Measurements from ENCODE around the gene KSR1.

The KSR1 gene

GRCh38 chr17:27559506-27560481 lies 103.5 kb downstream of the KSR1 start:
- peaks cover 21% of the 10 kb centered on the region for H3K4me1 ChIP-seq (ENCODE audit: low read length)
- H2AFZ ChIP-seq (ENCODE audit: low read depth, low read length) = no peak overlapping the region
- H3K79me2 ChIP-seq (ENCODE audit: low read length) = no peaks in the 10 kb centered on the region
- TF ChIP-seq EZH2phosphoT487 (IDR thresholded peaks at IDR 0.05; ENCODE audit: low read depth) (no peak), CTCF (IDR thresholded peaks at IDR 0.05; ENCODE audit: low read depth, low read length) (no peak)
- H3K27ac ChIP-seq (ENCODE audit: low read length) = no peak overlapping the region
- H3K9me3 ChIP-seq (ENCODE audit: insufficient read depth, low read length) = no peaks in the 10 kb centered on the region
- H4K20me1 ChIP-seq (ENCODE audit: insufficient read depth, low read length) = 0 out of 2 replicates have a peak, but pooled peaks cover 10% of the 10 kb centered on the region
- peak overlapping the region; percentile 85 for H3K4me2 ChIP-seq (ENCODE audit: low read length)
- H3K4me3 ChIP-seq (ENCODE audit: low read length) = peak overlapping the region; percentile 62
- no peaks in the 10 kb centered on the region for H3K36me3 ChIP-seq (replicated peaks; ENCODE audit: low read depth, low read length)
- no peak overlapping the region for H3K9ac ChIP-seq (ENCODE audit: low read length)
- peaks cover 84% of the 10 kb centered on the region for H3K27me3 ChIP-seq (ENCODE audit: low read depth, low read length)

GRCh38 chr17:27560668-27561067 lies 104.4 kb downstream of the KSR1 start:
- no peak overlapping the region for H2AFZ ChIP-seq (ENCODE audit: low read depth, low read length)
- H3K4me2 ChIP-seq (ENCODE audit: low read length) = no peak overlapping the region
- H3K4me1 ChIP-seq (ENCODE audit: low read length) = peaks cover 21% of the 10 kb centered on the region
- 0 out of 2 replicates have a peak, but pooled peaks cover 7% of the 10 kb centered on the region for H4K20me1 ChIP-seq (ENCODE audit: insufficient read depth, low read length)
- H3K79me2 ChIP-seq (ENCODE audit: low read length) = no peaks in the 10 kb centered on the region
- H3K36me3 ChIP-seq (replicated peaks; ENCODE audit: low read depth, low read length) = no peaks in the 10 kb centered on the region
- no peaks in the 10 kb centered on the region for H3K9me3 ChIP-seq (ENCODE audit: insufficient read depth, low read length)
- H3K27me3 ChIP-seq (ENCODE audit: low read depth, low read length) = peaks cover 82% of the 10 kb centered on the region
- H3K4me3 ChIP-seq (ENCODE audit: low read length) = no peak overlapping the region
- H3K9ac ChIP-seq (ENCODE audit: low read length) = no peak overlapping the region
- no peak overlapping the region for H3K27ac ChIP-seq (ENCODE audit: low read length)
- TF ChIP-seq EZH2phosphoT487 (IDR thresholded peaks at IDR 0.05; ENCODE audit: low read depth) (no peak), CTCF (IDR thresholded peaks at IDR 0.05; ENCODE audit: low read depth, low read length) (no peak)

- Histone ChIP-seq H3K4me2 (ENCODE audit: low read length) (no peak overlapping the region), H3K27me3 (ENCODE audit: low read depth, low read length) (peaks cover 61% of the 10 kb centered on the region), H4K20me1 (ENCODE audit: insufficient read depth, low read length) (no peaks in the 10 kb centered on the region), H3K4me1 (ENCODE audit: low read length) (peaks cover 21% of the 10 kb centered on the region), H3K36me3 (replicated peaks; ENCODE audit: low read depth, low read length) (no peaks in the 10 kb centered on the region), H2AFZ (ENCODE audit: low read depth, low read length) (no peak overlapping the region), H3K79me2 (ENCODE audit: low read length) (no peaks in the 10 kb centered on the region), H3K9me3 (ENCODE audit: insufficient read depth, low read length) (no peaks in the 10 kb centered on the region), H3K9ac (ENCODE audit: low read length) (no peak overlapping the region), H3K4me3 (ENCODE audit: low read length) (no peak overlapping the region), H3K27ac (ENCODE audit: low read length) (no peak overlapping the region)
- TF ChIP-seq EZH2phosphoT487 (IDR thresholded peaks at IDR 0.05; ENCODE audit: low read depth) (no peak), CTCF (IDR thresholded peaks at IDR 0.05; ENCODE audit: low read depth, low read length) (no peak)
These were observed 106.7 kb downstream of the KSR1 start for GRCh38 chr17:27562777-27563455.

- no peaks in the 10 kb centered on the region for H3K36me3 ChIP-seq (replicated peaks; ENCODE audit: low read depth, low read length)
- H3K27ac ChIP-seq (ENCODE audit: low read length) = no peak overlapping the region
- H2AFZ ChIP-seq (ENCODE audit: low read depth, low read length) = no peak overlapping the region
- H3K4me2 ChIP-seq (ENCODE audit: low read length) = no peak overlapping the region
- no peaks in the 10 kb centered on the region for H3K79me2 ChIP-seq (ENCODE audit: low read length)
- peaks cover 55% of the 10 kb centered on the region for H3K27me3 ChIP-seq (ENCODE audit: low read depth, low read length)
- H3K9me3 ChIP-seq (ENCODE audit: insufficient read depth, low read length) = no peaks in the 10 kb centered on the region
- no peak overlapping the region for H3K9ac ChIP-seq (ENCODE audit: low read length)
- no peak overlapping the region for H3K4me3 ChIP-seq (ENCODE audit: low read length)
- H3K4me1 ChIP-seq (ENCODE audit: low read length) = peaks cover 18% of the 10 kb centered on the region
- H4K20me1 ChIP-seq (ENCODE audit: insufficient read depth, low read length) = no peaks in the 10 kb centered on the region
- TF ChIP-seq CTCF (IDR thresholded peaks at IDR 0.05; ENCODE audit: low read depth, low read length) (no peak), EZH2phosphoT487 (IDR thresholded peaks at IDR 0.05; ENCODE audit: low read depth) (no peak)
These were observed 107.3 kb downstream of the KSR1 start for GRCh38 chr17:27563532-27563931.

All from OCI-LY3 (cell line).